ENCODE measurements around the gene BRAF. TPM values are rescaled to one million over a fixed set of nuclear protein-coding genes. Genes with fewer than 3 reads are reported as not detected.

Gene BRAF
- total and polyA plus RNA-seq, 2 donors (not counting 3 experiments of a cell fraction or from before 2014, with no cell fraction given) = 6.6 to 26.2 TPM

GRCh38 chr7:140831724-140832123 is 93.0 kb downstream of the BRAF start:
- ChIA-PET CTCF (interaction anchor here (5.4 kb wide), 1 partner anchor 20 kb away, joined by 32 read pairs; no protein-coding TSS in a partner anchor), POLR2A (no interaction called here)
- Histone ChIP-seq H3K4me1 (ENCODE audit: control insufficient read depth, extremely low read depth, insufficient read depth, low read length) (no peaks in the 10 kb centered on the region), H3K79me2 (ENCODE audit: control insufficient read depth, insufficient read depth, low read length) (no peaks in the 10 kb centered on the region), H3K27me3 (ENCODE audit: control insufficient read depth in 2 of 2, insufficient read depth in 2 of 2, low read length in 2 of 2) (no peaks in the 10 kb centered on the region), H2AFZ (ENCODE audit: low read depth, low read length) (no peak overlapping the region), H3K9ac (replicated peaks; ENCODE audit: extremely low read depth, insufficient read depth, low read length) (no peak overlapping the region), H3K36me3 (ENCODE audit: control insufficient read depth in 2 of 2, extremely low read depth in 1 of 2, insufficient read depth in 2 of 2, low read length in 2 of 2) (no peaks in the 10 kb centered on the region), H3K4me3 (replicated peaks in 1 of 3; ENCODE audit: insufficient read depth in 1 of 3, low read depth in 1 of 3, low read length in 3 of 3) (no peak overlapping the region), H3K27ac (ENCODE audit: insufficient read depth, low read depth, low read length) (no peak overlapping the region), H3K9me3 (replicated peaks; ENCODE audit: control insufficient read depth, insufficient read depth, low read length) (no peaks in the 10 kb centered on the region), H4K20me1 (replicated peaks; ENCODE audit: control insufficient read depth, extremely low read depth, insufficient read depth, low read length) (no peaks in the 10 kb centered on the region), H3K4me2 (ENCODE audit: insufficient read depth, low read length) (no peak overlapping the region), H3K9me1 (replicated peaks; ENCODE audit: control insufficient read depth, extremely low read depth, insufficient read depth, low read length) (no peaks in the 10 kb centered on the region)
- TF ChIP-seq FOS (IDR thresholded peaks at IDR 0.05; ENCODE audit: borderline replicate concordance, insufficient read depth, low read length) (no peak), MAX (IDR thresholded peaks at IDR 0.05; ENCODE audit: insufficient read depth, insufficient read length) (no peak), POLR2AphosphoS5 (IDR thresholded peaks at IDR 0.05; ENCODE audit: insufficient read depth, low read depth, low read length) (no peak), POLR2A (IDR thresholded peaks at IDR 0.05; ENCODE audit: low read depth, low read length) (no peak), MYC (IDR thresholded peaks at IDR 0.05; ENCODE audit: low read depth, low read length) (no peak), CTCF (IDR thresholded peaks at IDR 0.05; ENCODE audit: extremely low read depth in 1 of 2, insufficient read depth in 1 of 2, low read depth in 1 of 2, low read length in 2 of 2) (no peak), EZH2 (IDR thresholded peaks at IDR 0.05; ENCODE audit: borderline replicate concordance, low read depth, low read length, severe bottlenecking) (no peak), GATA2 (IDR thresholded peaks at IDR 0.05; ENCODE audit: insufficient read depth, insufficient read length, low read depth, low read length) (no peak), JUN (IDR thresholded peaks at IDR 0.05; ENCODE audit: borderline replicate concordance, insufficient read depth, insufficient read length, low read depth) (no peak)
- no peak for DNase-seq (ENCODE audit: low read depth, low spot score)
- no TSS peak for BruUV-seq (replicated peaks)
- intact Hi-C loops (cut with micrococcal nuclease) (no loop called here), dilution Hi-C loops (cut with MboI; ENCODE audit: extremely low pct_ligation_motif_present, low sequenced_read_pairs) (no loop called here)
- FAIRE-seq = no peak

Measured in endothelial cell of umbilical vein (primary cell).